Neutrophil (primary cell): ENCODE measurements around the gene CYP20A1.

ENCODE experiments used
- H3K27ac ChIP-seq: fragments of 200-600 bp; sonication (generic); 2 replicates; pipeline ENCODE4 v1.5.1; 2016; ENCODE audit warnings: mild to moderate bottlenecking, moderate library complexity
- H3K27me3 ChIP-seq: fragments of 200-600 bp; sonication (generic); 2 replicates; pipeline ENCODE4 v1.6.0; 2016; ENCODE audit warnings: mild to moderate bottlenecking
- H3K36me3 ChIP-seq: fragments of 200-600 bp; sonication (generic); 2 replicates; pipeline ENCODE4 v1.5.1; 2017
- H3K4me1 ChIP-seq, 2 experiments: fragments of 200-600 bp in 1 of 2; sonication (generic) in 1 of 2; 1 replicate in 1 of 2; 2 replicates in 1 of 2; pipeline versions ENCODE4 v1.5.1 to v1.6.1; 2013 to 2016; ENCODE audit warnings: low read depth in 1 of 2, low read length in 1 of 2, mild to moderate bottlenecking in 1 of 2, moderate library complexity in 1 of 2; ENCODE audit not compliant: control insufficient read depth in 1 of 2, insufficient read depth in 1 of 2
- H3K4me3 ChIP-seq, 2 experiments: fragments of 200-600 bp in 1 of 2; sonication (generic) in 1 of 2; 1 replicate in 1 of 2; 2 replicates in 1 of 2; pipeline ENCODE4 v1.5.1; 2013 to 2016; ENCODE audit warnings: low read depth in 1 of 2, low read length in 1 of 2, mild to moderate bottlenecking in 1 of 2, moderate library complexity in 1 of 2
- H3K9me3 ChIP-seq: fragments of 200-600 bp; sonication (generic); 2 replicates; pipeline ENCODE4 v1.5.1; 2016
- CTCF ChIP-seq: fragments of 200-600 bp; sonication (generic); IDR thresholded peaks from 2 replicates; pipeline ENCODE4 v1.5.1; 2016; ENCODE audit warnings: antibody characterized with exemption

Gene CYP20A1

GRCh38 chr2:203310688-203311436, 72.0 kb downstream of the CYP20A1 start:
- no peaks in the 10 kb centered on the region for H3K36me3 ChIP-seq
- H3K27ac ChIP-seq: no peak overlapping the region
- TF ChIP-seq CTCF: no peak
- no peak overlapping the region for H3K4me3 ChIP-seq
- H3K27me3 ChIP-seq: no peaks in the 10 kb centered on the region
- H3K9me3 ChIP-seq: no peaks in the 10 kb centered on the region
- no peaks in the 10 kb centered on the region for H3K4me1 ChIP-seq

DNA sequence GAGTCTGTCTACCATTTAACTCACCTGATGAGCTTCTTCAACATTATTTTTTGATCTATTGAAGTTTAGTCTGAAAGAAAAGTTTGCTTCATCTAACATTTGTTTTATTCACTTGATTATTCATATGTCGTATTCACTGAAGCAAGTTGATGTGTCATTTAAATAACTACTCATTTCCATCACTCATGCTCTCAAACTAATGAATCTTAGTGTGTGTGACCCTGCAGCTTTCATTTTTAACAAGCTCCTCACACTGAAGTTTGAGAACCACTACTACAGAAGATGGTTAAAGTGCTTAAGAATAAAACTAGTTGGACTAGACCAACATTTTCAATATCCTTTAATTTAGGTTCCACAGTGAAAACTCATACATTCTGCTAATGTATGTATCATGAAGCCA, 87.5 kb downstream of the CYP20A1 start:
- Histone ChIP-seq H3K4me3 (no peak overlapping the region), H3K27ac (no peak overlapping the region), H3K4me1 (peaks cover 7 to 15% of the 10 kb centered on the region in 2 experiments), H3K9me3 (no peaks in the 10 kb centered on the region), H3K36me3 (no peaks in the 10 kb centered on the region), H3K27me3 (peaks cover 54% of the 10 kb centered on the region)
- TF ChIP-seq CTCF: no peak

- no peaks in the 10 kb centered on the region for H3K36me3 ChIP-seq
- peak overlapping the region; percentile 64 to 74 for H3K4me3 ChIP-seq
- peaks cover 7 to 15% of the 10 kb centered on the region in 2 experiments for H3K4me1 ChIP-seq
- H3K27me3 ChIP-seq: peaks cover 54% of the 10 kb centered on the region
- no peaks in the 10 kb centered on the region for H3K9me3 ChIP-seq
- no peak for TF ChIP-seq CTCF
- no peak overlapping the region for H3K27ac ChIP-seq
Measured at GRCh38 chr2:203327582-203327900, 88.7 kb downstream of the CYP20A1 start.

DNA sequence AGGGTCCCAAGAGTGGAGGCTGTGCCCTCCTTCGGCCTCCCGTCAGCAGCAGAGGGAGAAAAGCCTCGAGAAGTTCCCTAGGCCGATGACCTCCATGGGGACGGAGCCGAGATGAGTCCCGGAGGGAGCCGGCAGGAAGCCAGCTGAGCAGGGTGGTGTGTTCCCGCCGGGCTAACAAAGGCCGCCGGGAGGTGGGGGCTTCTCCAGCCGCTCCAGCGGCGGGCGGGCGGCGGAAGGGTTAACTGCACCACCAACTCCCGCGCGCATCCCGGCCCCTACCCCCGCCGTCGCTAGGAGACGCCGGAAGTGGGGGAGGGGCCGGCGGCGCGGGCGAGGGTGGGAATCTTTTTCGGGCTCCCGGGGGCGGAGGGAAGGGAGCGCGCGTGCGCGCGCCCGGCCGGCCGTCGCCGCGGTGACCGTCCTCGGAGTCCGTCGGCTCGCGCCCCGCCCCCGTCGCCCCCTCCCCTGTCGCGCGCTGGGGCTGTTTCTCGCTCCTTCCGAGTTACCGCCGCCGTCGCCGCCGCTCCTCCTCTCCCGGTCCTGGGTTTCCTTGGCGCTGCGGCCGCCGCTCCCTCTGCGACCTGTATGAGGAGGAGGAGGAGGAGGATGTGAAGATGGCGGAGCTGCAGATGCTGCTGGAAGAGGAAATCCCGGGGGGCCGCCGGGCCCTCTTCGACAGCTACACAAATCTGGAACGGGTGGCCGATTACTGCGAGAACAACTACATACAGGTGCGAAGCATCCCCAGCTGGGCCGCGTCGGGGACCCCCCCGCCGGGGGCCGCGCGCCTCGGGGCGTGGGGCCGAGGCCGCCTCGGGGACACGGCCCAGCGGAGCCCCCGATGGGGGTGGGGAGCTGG, 89.3 kb downstream of the CYP20A1 start, which contains the start of gene ABI2:
TSS of gene ABI2 (plus strand) at position 494 of the 859 bp plus-strand sequence. CDS start at position 615, 121 bp downstream.
- H3K4me1 ChIP-seq: peaks cover 7 to 15% of the 10 kb centered on the region in 2 experiments
- TF ChIP-seq CTCF: no peak
- no peak within 1 kb of the TSS for H3K27ac ChIP-seq
- H3K27me3 ChIP-seq: peaks cover 54% of the 10 kb centered on the region
- peak within 1 kb of the TSS; percentile 64 to 74 for H3K4me3 ChIP-seq
- H3K36me3 ChIP-seq: no peaks in the 10 kb centered on the region
- no peaks in the 10 kb centered on the region for H3K9me3 ChIP-seq

DNA sequence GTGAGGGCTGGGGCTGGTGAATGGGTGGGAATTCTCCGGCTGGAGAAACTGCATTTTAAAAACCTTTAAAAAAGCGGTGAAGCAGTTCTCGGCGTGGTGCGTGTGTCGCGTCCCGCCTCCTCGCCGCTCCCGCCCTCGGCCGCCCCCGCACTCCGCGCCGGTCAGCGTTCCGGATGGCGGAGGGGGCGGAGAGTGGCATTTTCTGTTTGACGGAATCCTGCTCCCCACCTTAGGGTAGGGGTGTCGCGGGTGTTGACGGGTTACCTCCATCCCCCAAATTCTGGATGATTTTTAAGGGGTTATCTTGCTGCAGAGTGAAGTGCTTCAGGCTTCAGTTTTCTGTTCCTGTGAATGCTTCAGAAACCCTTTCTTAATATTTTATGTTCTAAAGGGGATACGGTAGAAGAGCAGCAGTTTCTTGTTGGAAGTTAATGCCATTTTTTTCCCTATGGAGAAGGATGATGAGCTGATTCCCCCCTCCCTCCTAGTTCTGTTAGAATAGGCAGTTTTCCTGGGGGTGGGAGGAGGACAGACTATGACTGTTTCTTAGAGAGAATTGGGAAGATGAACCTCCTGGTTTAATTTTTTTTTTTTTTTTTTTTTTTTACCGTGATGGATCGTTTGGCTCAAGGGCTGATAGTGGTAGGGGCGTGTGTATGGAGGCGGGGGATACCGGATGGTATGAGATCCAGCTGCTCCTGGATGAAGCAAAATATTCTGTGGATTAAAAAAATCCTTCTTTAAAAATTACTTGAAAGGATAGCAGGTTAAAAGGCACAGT, 90.1 kb downstream of the CYP20A1 start:
- Histone ChIP-seq H3K27me3 (peaks cover 54% of the 10 kb centered on the region), H3K27ac (no peak overlapping the region), H3K36me3 (no peaks in the 10 kb centered on the region), H3K9me3 (no peaks in the 10 kb centered on the region), H3K4me3 (peak overlapping the region; percentile 64 to 74), H3K4me1 (peaks cover 7 to 15% of the 10 kb centered on the region in 2 experiments)
- TF ChIP-seq CTCF: no peak
